NCI-H128 (cell line): Measurements from ENCODE around the gene RAB33B.
"Not testable (repeated sequence)": the region's sequence is repeated elsewhere in the genome, so short reads cannot be mapped to it uniquely, and the experiment has no call there.

Source experiments
- DNase-seq: peaks from one replicate; lab custom pipeline; 2025; ENCODE audit not compliant: unreplicated experiment; lab: John Stamatoyannopoulos, UW

RAB33B gene

DNA sequence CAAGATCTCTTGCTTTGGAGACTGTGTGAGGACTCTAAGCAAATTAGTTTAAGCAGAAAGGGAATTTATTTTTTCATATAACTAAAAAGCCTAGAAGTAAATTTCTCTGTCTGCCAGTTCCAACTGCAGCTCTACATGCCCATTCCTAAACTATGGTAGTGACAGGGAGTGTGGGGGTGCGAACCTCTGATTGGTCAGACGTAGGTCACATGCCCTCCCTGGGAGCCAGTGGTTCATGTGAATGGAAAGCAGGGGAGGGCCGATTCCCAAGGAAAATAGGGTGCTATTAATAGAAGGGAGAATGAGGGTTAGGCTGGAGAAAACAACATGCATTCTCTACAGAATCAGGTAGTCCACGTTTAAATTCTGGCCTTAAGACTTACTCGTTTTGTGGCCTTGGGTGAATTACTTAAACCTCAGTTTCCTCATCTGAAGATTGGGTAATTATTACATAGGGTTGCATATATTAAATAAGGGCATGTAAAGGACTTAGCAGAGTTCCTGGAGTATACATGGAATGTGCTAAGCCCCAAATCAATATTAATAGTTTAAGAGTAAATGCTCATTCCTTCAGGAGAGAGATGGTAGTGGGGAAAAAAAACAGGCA, 7.2 kb downstream of the RAB33B start:
- no peak for DNase-seq

DNA sequence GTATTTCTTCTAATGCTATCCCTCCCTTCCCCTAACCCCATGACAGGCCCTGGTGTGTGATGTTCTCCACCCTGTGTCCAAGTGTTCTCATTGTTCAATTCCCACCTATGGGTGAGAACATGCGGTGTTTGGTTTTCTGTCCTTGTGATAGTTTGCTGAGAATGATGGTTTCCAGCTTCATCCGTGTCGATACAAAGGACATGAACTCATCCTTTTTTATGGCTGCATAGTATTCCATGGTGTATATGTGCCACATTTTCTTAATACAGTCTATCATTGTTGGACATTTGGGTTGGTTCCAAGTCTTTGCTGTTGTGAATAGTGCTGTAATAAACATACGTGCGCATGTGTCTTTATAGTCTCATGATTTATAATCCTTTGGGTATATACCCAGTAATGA, 10.6 kb downstream of the RAB33B start:
- not testable (repeated sequence) for DNase-seq

DNA sequence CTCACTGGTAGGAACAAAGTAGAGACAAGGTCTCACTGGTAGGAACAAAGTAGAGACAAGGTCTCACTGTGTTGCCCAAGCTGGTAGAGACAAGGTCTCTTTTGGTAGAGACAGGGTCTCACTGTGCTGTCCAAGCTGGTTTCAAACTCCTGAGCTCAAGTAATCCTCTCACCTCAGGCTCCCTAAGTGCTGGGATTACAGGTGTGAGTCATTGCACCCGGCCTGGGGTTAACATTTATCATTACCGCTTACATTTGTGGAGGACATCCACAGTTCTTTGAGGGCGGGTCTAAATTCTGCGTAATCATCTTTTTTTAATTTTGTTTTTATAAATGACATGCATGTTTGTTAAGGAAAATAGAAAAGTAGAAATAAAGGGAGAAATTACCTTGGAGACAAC, 12.0 kb downstream of the RAB33B start:
- DNase-seq, result no peak

DNA sequence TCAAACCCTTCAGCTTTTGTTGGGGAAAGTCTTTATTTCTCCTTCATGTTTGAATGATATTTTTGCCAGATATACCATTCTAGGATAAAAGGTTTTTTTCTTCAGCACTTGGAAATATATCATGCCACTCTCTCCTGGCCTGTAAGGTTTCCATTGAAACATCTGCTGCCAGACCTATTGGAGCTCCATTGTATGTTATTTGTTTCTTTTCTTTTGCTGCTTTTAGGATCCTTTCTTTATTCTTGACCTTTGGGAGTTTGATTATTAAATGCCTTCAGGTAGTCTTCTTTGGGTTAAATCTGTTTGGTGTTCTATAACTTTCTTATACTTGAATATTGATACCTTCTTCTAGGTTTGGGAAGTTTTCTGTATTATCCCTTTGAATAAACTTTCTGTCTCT, 14.8 kb downstream of the RAB33B start:
- DNase-seq, result not testable (repeated sequence)

DNA sequence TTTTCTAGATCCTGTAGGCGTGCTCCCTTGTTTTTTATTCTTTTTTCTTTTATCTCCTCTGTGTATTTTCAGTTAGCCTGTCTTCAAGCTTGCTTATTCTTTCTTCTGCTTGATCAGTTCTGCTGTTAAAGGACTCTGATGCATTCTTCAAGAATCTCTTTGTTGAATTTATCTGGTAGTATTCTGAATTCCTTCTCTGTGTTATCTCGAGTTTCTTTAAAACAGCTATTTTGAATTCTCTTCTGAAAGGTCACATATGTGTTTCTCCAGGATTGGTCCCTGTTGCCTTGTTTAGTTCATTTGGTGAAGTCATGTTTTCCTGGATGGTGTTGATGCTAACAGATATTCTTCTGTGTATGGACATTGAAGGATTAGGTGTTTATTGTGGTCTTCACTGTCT, 15.3 kb downstream of the RAB33B start:
- no peak for DNase-seq

DNA sequence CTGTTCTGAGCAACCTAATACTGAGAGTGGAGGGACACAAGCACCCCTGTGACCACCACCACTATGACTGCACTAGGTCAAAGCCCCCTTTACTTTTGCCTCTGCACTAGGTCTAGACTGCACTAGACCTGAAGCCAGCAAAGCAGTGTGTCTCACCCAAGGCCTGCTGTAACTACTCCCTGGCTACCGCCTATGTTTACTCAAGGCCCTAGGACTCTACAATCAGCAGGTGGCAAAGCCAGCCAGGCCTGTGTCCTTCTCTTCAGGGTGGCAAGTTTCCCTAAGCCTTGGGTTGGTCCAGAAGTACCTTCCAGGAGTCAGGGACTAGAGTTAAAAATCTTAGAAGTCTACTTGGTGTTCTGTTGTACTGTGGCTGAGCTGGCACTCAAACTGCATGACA, 15.9 kb downstream of the RAB33B start:
- DNase-seq, result no peak

DNA sequence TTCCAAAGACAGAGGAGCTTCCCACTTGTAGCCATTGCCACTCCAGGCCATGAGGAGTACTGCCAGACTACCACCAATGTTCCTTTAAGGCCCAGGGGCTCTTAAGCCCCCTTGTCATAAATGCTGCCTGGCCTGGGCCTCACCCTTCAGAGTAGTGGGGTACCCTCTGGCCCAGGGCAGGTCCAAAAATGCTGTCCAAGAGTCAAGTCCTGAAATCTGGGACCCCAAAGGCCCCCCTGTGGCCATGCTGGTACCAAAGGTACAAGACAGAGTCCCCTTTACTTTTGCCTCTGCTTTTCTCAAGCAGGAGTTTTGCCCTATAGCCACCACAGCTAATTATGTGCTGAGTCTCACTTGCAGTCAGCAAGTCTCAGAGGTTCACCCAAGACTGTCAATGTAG, 16.4 kb downstream of the RAB33B start:
- DNase-seq, result no peak

DNA sequence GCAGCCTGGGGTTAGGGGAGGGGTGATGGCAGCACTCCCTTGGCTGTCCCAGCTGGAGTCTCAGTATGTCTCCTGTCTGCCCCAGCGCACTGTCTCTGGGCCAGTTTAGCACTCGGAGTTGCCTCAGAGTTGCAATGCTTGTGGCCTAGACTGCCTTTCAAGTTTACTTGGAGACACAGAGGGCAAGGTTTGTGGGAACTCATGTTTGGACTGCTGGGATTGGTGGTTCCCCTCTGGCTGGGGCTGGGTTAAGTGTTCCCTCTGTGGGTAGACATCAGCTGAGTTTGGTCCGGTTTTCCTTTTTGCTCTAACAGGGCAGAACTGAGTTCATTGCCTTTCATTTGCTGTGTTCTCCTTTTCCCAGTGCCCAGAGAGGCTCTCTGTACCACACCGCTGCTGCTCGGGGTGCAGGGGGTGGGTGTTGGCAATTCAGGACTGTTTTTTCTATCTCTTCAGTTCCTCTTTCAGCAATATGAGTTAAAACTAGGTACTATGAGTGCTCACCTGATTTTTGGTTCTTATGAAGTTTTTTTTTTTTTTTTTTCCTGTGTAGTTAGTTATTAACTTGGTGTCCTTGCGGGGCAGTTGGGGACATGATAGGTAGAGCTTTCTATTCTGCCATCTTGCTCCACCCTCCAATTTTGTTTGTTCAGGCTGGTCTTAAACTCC, 17.2 kb downstream of the RAB33B start:
- no peak for DNase-seq

DNA sequence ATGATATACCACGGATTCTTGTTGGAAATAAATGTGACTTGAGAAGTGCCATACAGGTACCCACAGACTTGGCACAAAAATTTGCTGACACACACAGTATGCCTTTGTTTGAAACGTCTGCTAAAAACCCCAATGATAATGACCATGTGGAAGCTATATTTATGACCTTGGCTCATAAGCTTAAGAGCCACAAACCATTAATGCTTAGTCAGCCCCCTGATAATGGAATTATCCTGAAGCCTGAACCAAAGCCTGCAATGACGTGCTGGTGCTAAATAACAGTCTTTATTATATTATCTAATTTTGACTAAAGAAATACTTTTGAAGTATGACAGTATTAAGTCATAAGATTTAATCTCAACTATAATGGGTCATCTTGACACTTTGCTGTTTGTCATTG, 18.9 kb downstream of the RAB33B start:
- no peak for DNase-seq

DNA sequence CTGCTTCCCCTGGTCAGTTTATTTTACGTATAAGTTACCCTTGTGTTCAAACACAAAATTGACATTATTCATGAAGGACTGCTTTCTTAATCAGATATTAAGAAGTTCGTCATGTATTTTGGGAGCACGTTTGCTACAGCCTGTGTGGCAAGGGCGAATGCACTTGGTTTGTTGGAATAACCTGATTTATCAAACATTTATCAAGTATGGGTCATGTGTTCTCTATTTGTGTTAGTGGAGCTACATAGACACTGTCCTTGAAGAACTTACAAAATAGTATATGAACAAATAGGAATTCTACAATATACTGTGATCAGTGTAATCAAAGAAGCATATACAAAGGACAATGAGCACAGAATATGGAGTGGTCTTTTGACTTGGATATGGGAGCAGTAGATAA, 22.4 kb downstream of the RAB33B start:
- DNase-seq, result no peak

DNA sequence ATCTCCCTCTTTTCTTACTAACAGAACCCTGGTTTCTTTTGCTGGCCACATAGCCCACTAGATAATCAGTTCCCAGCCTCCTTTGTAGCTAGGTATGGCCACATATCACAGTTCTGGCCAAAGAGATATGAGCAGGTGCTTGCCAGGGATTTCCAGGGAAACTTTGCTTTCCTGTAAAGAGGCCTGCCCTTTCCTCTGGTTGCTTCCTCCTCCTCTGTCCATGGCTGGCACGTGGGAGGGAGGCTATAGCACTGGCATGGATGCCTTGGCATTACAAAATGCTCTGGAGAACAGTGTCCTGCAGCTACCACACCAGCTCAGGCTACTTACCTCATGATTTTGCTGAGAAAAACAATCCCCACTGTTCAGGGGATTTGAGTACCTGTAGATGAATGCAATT, 27.5 kb downstream of the RAB33B start:
- DNase-seq, result no peak

DNA sequence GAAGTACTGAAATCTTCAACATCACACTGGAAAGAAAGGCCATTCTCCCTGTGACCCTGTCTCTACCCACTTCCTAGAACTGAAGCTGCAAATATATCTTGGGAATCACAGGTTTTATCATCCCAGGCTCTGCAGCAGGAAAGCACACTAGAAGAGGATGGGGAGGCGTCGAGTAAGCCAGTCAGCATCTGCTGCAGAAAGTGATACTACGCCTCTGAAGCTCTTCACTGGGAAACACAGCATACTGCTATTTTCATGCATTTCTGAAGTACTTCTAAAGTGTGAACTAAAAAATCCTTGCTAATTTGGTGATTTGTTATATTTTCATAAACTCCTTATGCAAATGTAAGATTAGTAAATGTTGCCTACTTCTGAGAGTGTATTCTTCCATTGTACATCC, 29.1 kb downstream of the RAB33B start:
- DNase-seq, result no peak

DNA sequence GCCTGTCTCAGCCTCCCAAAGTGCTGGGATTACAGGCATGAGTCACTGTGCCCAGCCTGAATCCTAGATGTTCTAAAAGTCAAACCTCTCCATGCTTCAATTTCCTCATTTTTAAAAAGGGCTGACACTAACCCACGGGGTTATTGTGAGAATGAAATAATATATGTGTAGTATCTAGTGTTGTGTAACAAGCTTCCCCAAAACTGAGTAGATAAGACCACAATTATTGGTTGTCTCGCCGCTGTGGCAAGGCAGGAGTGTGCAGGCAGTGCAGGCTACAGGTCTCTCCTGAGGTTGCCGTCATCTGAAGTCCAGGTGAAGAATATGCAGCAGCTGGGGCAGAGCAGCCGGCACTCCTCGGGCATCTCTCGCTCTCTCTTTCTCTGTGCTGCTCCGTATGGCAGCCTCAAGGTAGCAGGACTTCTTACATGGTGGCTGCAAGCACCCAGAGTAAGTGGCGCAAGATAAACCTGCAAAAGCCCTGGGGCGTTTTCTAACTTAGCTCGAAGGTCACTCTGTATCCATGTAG, 30.9 kb downstream of the RAB33B start:
- no peak for DNase-seq

DNA sequence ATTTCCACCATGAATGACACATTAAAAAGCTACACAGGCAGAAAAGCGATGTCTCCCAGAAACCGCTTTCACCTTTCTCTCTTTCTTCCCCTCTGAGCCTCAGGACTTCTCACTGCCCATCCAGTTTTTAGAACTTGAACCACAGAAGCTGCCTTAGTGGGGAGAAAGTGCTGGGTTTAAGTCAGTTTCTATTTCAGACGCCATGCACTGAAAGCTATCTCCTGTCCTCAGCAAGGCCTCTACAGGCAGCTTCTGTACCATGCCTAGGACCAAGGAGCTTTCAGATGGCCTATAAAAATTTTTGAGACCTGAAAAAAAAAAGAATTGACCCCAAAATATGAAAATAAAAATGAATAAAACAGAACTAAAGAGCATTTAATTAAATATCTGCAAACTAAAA, 34.5 kb downstream of the RAB33B start:
- DNase-seq, result no peak

DNA sequence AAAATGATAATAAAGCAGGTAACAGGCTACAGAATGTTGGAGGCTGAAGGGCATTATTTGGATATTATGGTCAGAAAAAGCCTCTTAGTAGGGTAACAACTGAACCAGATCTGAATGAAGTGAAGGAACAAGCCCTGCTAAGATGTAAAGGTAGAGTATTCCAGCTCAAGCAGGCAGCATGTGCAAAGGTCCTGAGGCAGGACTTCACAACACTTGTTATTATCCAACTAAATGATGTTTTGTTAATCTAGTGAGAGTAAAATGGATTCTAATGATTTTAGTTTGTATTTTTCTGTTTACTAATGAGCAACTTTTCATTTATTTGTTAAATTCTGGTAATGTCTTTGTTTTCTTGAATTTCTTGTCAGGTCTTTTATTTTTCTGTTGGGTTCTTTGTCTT, 35.7 kb downstream of the RAB33B start:
- no peak for DNase-seq

DNA sequence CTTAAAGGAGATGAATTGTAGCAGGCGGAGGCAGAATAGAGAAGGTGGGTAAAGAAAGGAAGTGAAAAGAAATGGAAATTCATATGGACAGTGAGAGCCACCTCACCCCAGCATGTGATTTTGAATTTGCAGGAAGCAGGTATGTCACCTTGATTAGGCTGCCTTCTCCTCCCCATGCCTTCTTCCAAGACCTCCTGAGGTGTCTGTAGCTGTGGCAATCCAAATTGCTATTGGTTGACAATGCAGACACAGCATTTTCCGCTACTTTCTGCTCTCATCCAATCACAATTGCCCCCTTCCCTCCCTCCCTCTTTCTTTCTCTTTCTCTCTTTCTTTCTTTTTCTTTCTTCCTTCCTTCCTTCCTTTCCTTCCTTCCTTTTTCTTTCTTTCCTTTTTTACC, 38.5 kb downstream of the RAB33B start:
- no peak for DNase-seq

DNA sequence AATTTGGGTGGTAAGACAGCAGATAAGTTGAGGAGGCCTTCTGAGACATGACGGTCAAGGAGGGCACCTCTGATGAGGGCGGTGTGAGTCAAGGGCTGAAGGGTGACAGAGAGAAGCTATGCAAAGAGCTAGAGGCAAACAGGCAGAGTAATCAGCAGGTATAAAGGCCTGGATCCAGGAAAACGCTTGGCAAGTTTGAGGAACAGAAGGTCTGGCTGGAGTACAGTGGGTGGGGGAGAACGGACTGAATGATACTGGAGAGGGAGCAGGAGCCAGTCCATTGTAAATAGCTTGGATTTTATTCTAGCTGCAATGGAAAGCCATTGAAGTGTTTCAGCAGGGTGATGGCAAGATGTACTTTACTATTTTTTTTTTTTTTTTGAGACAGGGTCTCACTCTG, 39.3 kb downstream of the RAB33B start:
- DNase-seq, result no peak

DNA sequence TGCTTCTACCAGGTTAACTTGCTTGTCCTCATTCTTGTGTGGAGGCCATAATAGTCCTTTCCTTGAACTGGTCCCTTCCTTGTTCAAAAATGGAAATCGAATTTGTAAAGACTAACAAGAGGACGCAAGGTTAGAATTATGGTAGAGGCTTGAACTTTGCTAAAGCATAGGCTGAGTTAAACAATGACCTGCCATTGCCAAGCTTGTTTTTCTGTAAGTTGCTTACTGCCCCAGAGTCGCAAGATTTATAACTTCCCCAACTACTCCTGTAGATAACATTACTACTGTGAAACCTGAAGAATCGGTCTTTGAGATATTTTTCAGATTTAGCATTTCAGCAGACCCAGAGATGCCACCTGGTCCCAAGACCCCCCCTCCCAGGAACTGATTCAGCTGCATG, 45.3 kb downstream of the RAB33B start:
- no peak for DNase-seq

DNA sequence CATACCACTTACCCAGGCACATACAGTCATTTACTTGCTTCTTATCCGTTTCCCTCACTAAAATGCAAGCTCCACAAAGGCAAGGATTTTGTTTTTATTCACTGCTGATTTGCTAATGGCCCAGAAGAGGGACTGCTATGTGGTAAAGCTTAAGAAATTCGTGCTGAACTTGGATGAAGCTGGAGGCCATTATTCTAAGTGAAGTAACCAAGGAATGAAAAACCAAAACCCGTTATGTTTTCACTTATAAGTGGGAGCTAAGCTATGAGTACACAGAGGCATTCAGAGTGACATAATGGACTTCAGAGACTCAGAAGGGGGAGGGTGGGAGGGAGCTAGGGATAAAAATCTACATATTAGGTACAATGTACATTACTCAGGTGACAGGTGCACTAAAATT, 47.2 kb downstream of the RAB33B start:
- no peak for DNase-seq

DNA sequence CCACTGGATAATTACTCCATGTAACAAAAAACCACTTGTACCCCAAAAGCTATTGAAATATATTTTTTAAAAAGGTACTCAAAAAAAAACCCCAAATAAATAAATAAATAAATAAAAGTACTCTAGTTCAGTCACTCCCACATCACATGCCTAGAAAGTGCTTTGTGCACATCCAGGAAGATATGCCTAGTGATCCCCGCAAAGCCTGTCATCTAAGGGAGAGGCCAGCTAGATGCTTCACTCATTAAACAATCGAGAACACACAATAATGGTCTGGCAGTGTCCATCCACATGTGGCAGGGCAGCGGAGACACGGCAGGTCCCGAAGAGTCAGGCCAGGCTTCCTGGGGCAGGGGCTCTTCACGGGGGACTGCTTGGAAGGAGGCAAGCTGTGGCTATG, 47.6 kb downstream of the RAB33B start:
- no peak for DNase-seq

DNA sequence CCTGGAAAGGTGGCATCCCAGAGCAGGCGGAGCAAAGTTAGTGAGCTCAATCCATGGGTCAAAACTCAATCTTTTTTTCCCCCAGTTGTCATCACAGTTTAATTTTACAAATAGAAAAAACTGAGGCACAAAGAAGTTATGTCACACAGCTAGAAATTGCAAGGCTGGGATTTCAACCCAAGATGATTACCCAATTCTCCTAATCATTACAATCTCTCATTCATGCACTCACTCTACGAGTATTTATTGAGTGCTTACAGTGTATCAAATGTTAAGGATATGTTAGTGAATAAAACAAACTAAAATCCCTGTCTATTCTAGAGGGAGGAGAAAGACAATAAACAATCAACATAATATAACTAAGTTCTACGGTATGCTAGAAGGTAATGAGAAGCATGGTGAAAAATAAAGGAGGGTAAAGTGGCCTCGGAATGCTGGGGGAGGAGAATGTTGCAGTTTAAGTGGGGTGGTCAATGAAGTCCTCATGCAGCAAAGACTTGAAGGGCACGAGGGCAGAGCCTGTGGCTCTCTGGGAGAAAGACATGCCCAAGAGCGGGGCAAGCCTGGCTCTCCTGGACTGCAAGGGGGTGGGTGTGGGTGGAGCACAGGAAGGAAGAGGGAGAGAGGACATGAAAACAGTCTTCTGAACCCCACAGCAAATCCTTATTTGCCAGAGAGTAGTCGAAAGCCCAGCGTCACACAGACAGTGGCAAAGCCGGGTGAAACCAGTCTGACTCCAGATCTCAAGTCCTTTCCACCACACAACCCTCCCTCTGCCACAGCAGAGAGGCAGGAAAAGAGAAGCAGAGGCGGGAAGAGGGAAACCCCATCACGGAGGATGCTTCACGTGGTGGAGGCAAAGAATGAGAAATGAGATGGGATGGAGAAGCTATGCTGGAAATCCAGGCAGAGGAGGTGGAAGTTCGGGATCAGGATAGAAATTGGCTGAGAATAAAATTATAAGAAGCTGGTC, 48.3 kb downstream of the RAB33B start:
- DNase-seq, result no peak

DNA sequence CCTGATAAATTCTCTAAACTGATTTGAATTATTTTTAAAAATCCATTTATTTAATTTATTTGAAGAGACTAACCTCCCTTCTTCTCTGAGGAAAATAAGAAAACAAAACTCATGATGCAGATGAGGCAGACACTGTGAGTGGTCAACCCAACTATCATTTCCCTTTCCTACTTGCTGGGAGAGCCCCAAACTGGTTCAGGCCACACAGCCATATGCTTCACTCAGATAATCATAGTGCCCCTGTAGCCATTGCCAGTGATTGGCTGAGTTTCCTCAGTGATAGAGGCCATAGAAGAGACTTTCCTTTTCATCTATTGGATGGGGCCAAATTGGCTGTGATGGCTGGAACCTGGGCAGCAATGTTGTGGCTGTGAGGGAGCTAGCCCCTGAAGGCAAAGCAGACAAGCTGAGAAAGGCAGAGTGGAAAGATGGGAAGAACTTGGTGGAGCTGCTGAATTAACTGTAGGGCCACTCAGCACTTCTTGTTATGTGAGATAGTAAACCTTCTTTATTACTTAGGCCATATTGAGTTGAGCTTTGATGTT, 49.8 kb downstream of the RAB33B start:
- no peak for DNase-seq
